Ectodermal cell (in vitro differentiated cells): ENCODE measurements around the gene BTBD9.

Experiments
- H3K27ac ChIP-seq: 2 replicates; pipeline ENCODE4 v1.7.0; 2013; ENCODE audit warnings: mild to moderate bottlenecking, low read depth, low read length; ENCODE audit not compliant: insufficient read depth, poor library complexity, severe bottlenecking
- H3K27me3 ChIP-seq: 2 replicates; pipeline ENCODE4 v1.7.0; 2013; ENCODE audit warnings: mild to moderate bottlenecking, low read length; ENCODE audit not compliant: insufficient read depth, control insufficient read depth, poor library complexity, severe bottlenecking
- H3K36me3 ChIP-seq: one replicate; pipeline ENCODE4 v1.7.0; 2013; ENCODE audit warnings: low read length; ENCODE audit not compliant: control insufficient read depth, insufficient read depth
- H3K4me1 ChIP-seq: one replicate; pipeline ENCODE4 v1.7.0; 2013; ENCODE audit warnings: low read length; ENCODE audit not compliant: control insufficient read depth, insufficient read depth
- H3K4me3 ChIP-seq: 2 replicates; pipeline ENCODE4 v1.7.0; 2013; ENCODE audit warnings: low read depth, low read length, control low read depth; ENCODE audit not compliant: insufficient read depth
- H3K9me3 ChIP-seq: 2 replicates; pipeline ENCODE4 v1.7.0; 2013; ENCODE audit warnings: mild to moderate bottlenecking, low read length, moderate library complexity; ENCODE audit not compliant: control insufficient read depth
- WGBS, 2 experiments: methylation state at CpG; one replicate each; pipeline ENCODE4 v1.1.7; 2013; ENCODE audit warnings: missing lambda C conversion rate in 2 of 2; 5-methylcytosine and 5-hydroxymethylcytosine counted together

BTBD9 gene

DNA sequence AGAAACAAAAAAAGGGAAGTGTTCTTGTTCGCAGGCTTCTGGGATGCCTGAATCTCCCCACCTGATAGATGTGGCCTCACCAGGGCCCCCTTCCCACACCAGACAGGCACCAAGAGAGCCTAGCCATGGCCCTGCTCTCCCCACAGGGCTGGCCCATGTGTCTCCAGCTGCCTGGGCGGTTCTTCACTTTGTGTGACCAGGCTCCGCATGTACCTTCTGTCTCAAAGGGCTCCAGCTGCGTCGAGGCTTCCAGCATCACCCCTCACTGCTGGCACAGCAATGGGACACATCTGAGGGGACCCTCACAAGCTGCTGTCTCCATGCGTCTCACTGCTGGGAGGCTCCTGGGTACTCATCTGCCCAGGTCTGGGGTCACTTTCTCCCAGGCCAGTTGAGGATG is 457.3 kb downstream of the BTBD9 start:
- 95 to 97% methylated on average over 6 of the region's 6 CpGs for WGBS, 2 experiments
- Histone ChIP-seq H3K27me3 (no peaks in the 10 kb centered on the region), H3K27ac (no peak overlapping the region), H3K4me3 (no peak overlapping the region), H3K4me1 (peaks cover 28% of the 10 kb centered on the region), H3K9me3 (no peaks in the 10 kb centered on the region), H3K36me3 (no peaks in the 10 kb centered on the region)

DNA sequence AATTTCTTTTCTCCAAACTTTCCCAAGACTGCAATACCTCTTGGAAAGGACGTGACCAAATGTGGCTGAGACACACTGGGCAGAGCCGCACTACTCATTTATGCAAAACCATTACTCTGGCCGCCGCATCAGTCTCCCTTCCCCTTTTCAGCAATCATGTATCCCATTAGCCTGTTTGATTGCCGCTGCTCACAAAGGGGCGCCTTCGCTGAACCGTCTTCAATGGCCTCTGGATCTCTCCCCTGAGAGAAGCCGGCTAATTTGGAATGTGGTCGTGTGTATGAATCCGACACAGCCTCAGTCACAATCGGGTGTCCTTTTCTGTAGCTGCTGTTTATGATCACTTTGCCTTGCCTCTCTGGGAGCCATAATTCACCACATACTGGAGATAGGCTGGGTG is 459.1 kb downstream of the BTBD9 start:
- Histone ChIP-seq H3K4me3 (no peak overlapping the region), H3K27me3 (no peaks in the 10 kb centered on the region), H3K27ac (no peak overlapping the region), H3K4me1 (peaks cover 24% of the 10 kb centered on the region), H3K9me3 (no peaks in the 10 kb centered on the region), H3K36me3 (no peaks in the 10 kb centered on the region)
- WGBS, 2 experiments, result 92 to 93% methylated on average over 12 of the region's 12 CpGs

DNA sequence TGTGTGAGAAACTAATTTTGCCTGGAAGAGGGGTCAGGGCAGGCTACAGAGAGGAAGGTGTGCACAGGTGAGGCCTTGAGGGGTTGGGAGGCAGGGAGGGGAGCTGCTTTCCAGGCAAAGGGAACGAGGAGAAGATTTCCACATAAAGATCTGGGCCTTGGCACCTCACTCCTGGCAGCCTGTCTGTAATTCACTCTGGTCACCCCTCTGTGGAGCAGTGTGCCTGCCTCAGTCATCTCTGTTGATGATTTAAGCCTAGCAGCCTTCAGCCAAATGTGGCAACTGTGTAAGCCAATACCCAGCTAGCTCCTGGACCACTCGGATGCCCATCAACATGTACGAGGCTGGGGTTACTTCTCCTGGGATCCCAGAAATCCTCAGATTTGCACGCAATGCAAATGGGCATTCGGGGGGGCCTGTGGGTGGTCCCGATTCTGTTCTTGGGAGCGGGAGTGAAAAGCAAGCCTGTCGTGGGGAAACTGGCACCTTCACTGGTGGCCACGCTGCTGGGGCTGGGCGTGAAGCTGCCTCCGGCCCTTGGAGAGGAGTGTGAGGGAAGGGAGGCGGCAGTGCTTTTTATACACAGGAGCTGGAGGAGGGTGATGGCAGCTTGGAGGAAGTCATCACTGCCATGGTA is 459.8 kb downstream of the BTBD9 start:
- Histone ChIP-seq H3K27ac (no peak overlapping the region), H3K4me3 (no peak overlapping the region), H3K36me3 (no peaks in the 10 kb centered on the region), H3K4me1 (peaks cover 24% of the 10 kb centered on the region), H3K27me3 (no peaks in the 10 kb centered on the region), H3K9me3 (no peaks in the 10 kb centered on the region)
- WGBS, 2 experiments, result 93% methylated on average over 12 of the region's 12 CpGs

DNA sequence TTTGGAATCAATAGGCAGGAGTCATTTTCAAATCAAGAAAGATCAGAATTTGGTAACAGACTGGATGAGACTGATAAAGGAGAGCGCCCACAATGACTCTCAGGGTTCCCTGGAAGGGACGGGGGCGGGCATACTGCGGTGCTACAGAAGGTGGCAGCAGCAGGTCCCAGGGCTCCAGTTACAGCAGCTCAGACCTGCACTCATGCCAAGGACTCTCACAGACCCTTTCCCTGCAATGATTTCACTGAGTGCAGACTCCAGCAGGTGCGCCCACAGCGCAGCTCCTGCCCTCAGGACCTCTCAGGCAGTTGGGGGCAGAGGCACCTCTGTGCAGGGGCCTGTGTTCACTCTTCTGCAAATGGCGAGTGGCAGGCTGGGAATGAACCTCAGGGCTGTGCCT is 460.4 kb downstream of the BTBD9 start:
- peaks cover 20% of the 10 kb centered on the region for H3K4me1 ChIP-seq
- H3K27ac ChIP-seq, result no peak overlapping the region

DNA sequence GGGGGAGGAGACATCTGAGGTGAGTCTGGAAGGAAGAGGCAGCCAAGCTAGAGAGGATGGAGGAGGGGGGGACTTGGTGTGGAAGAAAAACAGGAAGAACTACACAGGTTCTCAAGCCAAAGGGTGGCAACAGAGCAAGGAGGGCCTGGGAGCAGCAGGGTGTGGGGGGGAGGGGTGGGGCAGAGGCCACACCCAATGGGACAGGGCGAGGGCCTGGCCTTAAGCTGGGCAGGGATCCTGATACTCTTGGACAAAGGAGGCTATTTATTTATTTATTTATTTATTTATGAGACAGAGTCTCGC is 461.2 kb downstream of the BTBD9 start:
- H3K36me3 ChIP-seq, result no peaks in the 10 kb centered on the region
- H3K9me3 ChIP-seq, result no peaks in the 10 kb centered on the region
- H3K4me3 ChIP-seq, result no peak overlapping the region
- 95 to 97% methylated on average over 2 of the region's 2 CpGs for WGBS, 2 experiments
- no peaks in the 10 kb centered on the region for H3K27me3 ChIP-seq
- no peak overlapping the region for H3K27ac ChIP-seq
- peaks cover 14% of the 10 kb centered on the region for H3K4me1 ChIP-seq

More for the DNA sequence above, 460.4 kb downstream of the BTBD9 start:
- 88 to 92% methylated on average over 7 of the region's 7 CpGs for WGBS, 2 experiments
- H3K4me3 ChIP-seq, result no peak overlapping the region
- H3K27me3 ChIP-seq, result no peaks in the 10 kb centered on the region
- no peaks in the 10 kb centered on the region for H3K9me3 ChIP-seq
- H3K36me3 ChIP-seq, result no peaks in the 10 kb centered on the region

DNA sequence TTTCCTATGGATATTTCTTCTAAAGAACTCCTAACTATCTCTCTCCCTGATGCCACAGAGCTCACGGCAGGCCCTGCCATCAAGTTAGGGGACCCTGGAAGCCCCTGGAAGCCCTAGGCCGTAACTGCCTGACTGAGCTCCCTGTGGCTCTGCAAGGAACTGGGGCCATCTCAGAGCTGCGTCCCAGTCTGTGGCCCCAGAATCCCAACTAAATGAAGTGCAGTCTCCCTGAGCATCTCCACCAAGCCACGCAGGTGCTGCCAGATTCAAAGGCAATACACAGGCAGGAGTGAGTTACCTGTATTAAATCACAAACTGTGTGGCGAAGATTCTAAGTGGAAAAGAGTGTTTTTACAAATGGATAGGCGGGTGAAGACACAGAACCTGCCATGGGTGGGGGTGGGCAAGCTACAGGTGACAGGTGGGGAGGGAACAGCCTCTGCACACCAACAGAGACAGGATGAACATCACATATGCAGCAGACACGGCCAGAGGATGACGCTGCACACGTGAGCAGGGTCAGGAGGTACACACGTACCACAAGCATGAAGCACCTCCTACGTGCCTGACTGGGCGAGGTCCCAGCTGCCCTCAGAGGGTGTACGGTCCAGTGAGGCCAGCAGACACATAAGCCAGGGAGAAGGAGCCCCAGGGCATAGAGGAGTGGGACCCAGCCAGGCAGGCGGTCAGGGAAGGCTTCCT is 461.7 kb downstream of the BTBD9 start:
- H3K27me3 ChIP-seq, result no peaks in the 10 kb centered on the region
- no peak overlapping the region for H3K27ac ChIP-seq
- no peaks in the 10 kb centered on the region for H3K36me3 ChIP-seq
- 92 to 93% methylated on average over 14 of the region's 14 CpGs for WGBS, 2 experiments
- H3K9me3 ChIP-seq, result no peaks in the 10 kb centered on the region
- peaks cover 13% of the 10 kb centered on the region for H3K4me1 ChIP-seq
- no peak overlapping the region for H3K4me3 ChIP-seq

DNA sequence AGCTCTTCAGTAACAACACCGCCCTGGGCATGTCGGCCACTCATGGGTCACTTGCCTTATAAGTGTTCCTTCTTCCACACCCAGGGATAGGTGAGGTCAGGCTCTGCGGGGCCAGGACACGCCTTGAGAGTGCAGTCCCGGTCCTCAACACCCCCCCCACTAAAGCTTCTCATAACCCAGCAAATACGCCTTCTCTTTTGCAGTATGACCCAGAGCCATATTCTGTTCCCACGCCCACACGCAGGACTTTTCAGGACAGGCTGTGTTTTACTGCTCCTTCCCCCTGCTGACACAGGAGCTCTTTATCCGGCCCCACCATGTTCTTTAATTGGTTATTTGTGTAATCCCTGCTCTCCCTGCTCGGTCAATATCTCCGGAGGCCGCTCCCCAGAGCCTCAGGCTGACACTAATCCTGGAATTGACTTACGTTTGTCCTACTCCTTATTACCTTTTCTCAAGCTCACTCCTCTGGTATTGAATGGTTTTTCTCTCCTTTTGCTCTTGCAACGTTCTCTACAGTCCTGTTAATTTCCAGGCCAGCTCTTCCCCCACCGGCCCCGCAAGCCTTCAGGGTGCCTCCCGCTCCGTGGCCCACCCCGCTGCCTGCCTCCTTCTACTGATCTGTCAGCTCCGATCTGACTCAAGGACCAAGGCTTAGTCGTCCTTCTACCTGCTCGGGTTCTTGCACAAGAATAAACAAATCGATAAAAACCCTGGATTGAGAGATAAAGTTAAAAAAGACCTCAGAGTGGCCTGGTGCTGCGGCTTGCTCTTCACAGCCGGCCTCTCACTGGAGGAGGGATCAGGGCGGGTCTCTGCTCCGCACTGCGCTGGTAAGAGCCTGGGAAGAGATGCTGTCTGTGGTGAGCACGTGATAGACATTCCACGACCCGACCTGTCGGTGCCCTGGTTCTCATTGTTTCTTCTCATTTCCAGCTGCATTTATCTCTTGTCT is 462.7 kb downstream of the BTBD9 start:
- WGBS, 2 experiments, result 67 to 74% methylated on average over 32 of the region's 32 CpGs
- no peaks in the 10 kb centered on the region for H3K27me3 ChIP-seq
- no peak overlapping the region for H3K4me3 ChIP-seq
- H3K4me1 ChIP-seq, result peaks cover 13% of the 10 kb centered on the region
- H3K9me3 ChIP-seq, result no peaks in the 10 kb centered on the region
- H3K27ac ChIP-seq, result no peak overlapping the region
- H3K36me3 ChIP-seq, result no peaks in the 10 kb centered on the region

DNA sequence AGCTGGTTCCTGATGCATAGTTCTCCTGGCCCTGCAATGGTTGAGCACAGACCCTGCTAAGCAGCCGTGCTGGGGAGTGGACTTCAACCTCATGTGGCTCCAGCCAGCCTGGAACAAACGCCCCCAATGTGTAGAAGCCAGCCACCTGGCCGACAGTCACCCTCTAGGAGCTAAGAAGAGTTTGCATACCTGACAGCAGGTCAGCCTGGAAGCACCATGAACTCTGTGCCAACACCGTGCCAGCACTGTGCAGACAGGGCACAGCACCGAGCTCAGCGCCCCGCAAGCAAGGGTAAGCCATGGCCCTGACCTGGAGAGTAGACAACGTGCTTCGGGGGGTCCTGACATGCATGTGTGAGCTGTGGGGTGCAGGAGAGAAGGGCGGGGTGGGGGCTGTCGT is 463.9 kb downstream of the BTBD9 start:
- H3K27me3 ChIP-seq, result no peaks in the 10 kb centered on the region
- H3K9me3 ChIP-seq, result no peaks in the 10 kb centered on the region
- H3K36me3 ChIP-seq, result no peaks in the 10 kb centered on the region
- H3K4me1 ChIP-seq, result peaks cover 13% of the 10 kb centered on the region
- whole genome bisulfite sequencing, 2 experiments, result 95 to 97% methylated on average over 11 of the region's 11 CpGs
- H3K27ac ChIP-seq, result no peak overlapping the region
- no peak overlapping the region for H3K4me3 ChIP-seq

DNA sequence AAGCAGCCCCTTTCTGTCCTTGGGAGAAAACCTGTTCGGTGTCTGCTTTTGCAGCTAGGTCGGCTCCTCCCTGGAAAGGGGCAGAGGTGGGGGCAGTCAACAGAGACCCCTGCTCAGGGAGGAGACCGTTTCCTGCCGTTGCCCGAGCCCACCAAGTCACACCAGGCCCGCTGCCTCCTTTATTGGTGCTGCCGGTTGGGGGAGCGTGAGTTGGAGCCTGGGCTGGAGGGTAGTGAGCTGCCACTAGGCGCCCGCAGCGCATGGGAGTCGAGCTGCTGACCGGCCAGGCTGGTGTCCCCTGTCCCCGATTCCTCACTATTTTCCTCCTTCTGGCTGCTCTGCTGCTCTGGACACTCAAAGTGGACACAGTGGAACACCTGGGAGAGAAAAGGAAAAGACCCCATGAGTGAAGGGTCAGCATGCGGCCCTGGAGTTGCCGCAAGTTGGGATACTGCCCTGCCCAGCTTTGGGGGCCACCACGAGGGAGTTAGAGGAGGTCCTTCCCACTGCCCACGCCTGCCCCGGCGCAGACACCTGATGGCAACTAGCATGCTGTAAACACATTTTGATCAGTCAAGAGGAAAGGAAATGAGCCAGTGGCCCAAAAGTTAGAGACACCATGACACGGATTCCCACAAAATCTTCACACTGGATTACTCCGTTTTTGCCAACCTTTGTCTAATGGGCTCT is 464.8 kb downstream of the BTBD9 start:
- no peaks in the 10 kb centered on the region for H3K9me3 ChIP-seq
- 96 to 97% methylated on average over 22 of the region's 22 CpGs for WGBS, 2 experiments
- no peak overlapping the region for H3K4me3 ChIP-seq
- peaks cover 19% of the 10 kb centered on the region for H3K4me1 ChIP-seq
- no peaks in the 10 kb centered on the region for H3K36me3 ChIP-seq
- no peaks in the 10 kb centered on the region for H3K27me3 ChIP-seq
- H3K27ac ChIP-seq, result no peak overlapping the region

DNA sequence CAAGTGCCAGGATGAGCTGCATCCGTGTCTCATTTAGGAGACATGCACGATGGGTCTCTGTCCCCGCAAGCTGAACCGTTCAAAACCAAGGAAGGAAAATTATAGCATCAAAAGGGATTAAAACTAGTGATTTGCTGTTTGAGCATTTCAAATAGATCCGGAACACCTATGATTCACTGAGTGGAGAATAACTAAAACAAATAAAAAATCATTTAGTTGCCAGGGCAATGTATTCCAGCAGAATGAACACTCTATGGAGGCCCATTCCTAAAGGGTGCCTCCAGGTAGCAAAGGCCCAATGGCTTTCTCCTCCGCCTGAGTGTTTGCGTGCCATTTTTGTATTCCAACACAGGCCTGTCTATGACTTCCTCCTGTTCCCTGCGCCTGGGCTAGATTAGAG is 465.4 kb downstream of the BTBD9 start:
- H3K4me1 ChIP-seq, result peaks cover 22% of the 10 kb centered on the region
- 93 to 96% methylated on average over 8 of the region's 8 CpGs for WGBS, 2 experiments
- H3K27me3 ChIP-seq, result no peaks in the 10 kb centered on the region
- H3K9me3 ChIP-seq, result no peaks in the 10 kb centered on the region
- no peaks in the 10 kb centered on the region for H3K36me3 ChIP-seq
- H3K4me3 ChIP-seq, result no peak overlapping the region
- H3K27ac ChIP-seq, result no peak overlapping the region
